ENCODE results near the gene WDR90.

DNA sequence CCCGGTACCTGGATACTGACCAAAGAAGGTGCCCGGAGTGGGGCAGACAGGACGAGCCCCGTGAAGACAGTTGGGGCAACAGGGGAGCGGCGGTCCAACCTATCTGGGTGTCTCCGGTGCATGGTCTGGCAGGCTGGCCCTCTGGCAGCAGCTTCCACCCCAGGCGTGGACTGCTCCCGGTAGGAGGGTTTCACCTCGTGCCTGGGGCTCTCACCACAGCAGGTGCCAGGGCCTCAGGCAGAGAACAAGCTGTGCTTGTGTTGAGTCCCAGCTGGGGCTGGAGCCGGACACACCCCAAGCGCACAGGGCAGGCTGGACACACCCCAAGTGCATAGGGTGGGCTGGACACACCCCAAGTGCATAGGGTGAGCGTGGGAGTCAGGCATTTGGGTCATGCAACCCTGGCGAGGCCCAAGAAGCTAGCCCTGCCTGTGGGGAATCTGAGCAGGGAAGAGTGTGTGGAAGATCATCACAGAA is 57.9 kb downstream of the WDR90 start:
- TF ChIP-seq, protein P1, sequence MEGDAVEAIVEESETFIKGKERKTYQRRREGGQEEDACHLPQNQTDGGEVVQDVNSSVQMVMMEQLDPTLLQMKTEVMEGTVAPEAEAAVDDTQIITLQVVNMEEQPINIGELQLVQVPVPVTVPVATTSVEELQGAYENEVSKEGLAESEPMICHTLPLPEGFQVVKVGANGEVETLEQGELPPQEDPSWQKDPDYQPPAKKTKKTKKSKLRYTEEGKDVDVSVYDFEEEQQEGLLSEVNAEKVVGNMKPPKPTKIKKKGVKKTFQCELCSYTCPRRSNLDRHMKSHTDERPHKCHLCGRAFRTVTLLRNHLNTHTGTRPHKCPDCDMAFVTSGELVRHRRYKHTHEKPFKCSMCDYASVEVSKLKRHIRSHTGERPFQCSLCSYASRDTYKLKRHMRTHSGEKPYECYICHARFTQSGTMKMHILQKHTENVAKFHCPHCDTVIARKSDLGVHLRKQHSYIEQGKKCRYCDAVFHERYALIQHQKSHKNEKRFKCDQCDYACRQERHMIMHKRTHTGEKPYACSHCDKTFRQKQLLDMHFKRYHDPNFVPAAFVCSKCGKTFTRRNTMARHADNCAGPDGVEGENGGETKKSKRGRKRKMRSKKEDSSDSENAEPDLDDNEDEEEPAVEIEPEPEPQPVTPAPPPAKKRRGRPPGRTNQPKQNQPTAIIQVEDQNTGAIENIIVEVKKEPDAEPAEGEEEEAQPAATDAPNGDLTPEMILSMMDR (conservative IDR thresholded peaks at IDR 0.05; ENCODE audit: low read length): no peak
- TF ChIP-seq EZH2phosphoT487 (IDR thresholded peaks at IDR 0.05; ENCODE audit: borderline replicate concordance): no peak
